Hepatocyte (in vitro differentiated cells): ENCODE measurements around the gene LDLRAD3. TPM values are rescaled to one million over a fixed set of nuclear protein-coding genes. Genes with fewer than 3 reads are reported as not detected.

Experiments used
- DNase-seq: peaks from one replicate; pipeline ENCODE4 v3.0.0-alpha.2; 2016; ENCODE audit warnings: low spot score
- H2AFZ ChIP-seq: fragments of 200-600 bp; sonication (generic); 2 replicates; pipeline ENCODE4 v1.6.0; 2016; ENCODE audit warnings: antibody characterized with exemption, mild to moderate bottlenecking
- H3K27ac ChIP-seq: fragments of 200-600 bp; sonication (generic); 2 replicates; pipeline ENCODE4 v1.5.1; 2016; ENCODE audit warnings: mild to moderate bottlenecking
- H3K27me3 ChIP-seq: fragments of 200-600 bp; sonication (generic); 2 replicates; pipeline ENCODE4 v1.6.1; 2016
- H3K36me3 ChIP-seq: fragments of 200-600 bp; sonication (generic); replicated peaks from 2 replicates; pipeline ENCODE4 v1.5.1; 2016; ENCODE audit warnings: low read depth; ENCODE audit not compliant: insufficient read depth
- H3K4me1 ChIP-seq: fragments of 200-600 bp; sonication (generic); 2 replicates; pipeline ENCODE4 v1.5.1; 2016; ENCODE audit warnings: mild to moderate bottlenecking, moderate library complexity; ENCODE audit not compliant: insufficient read depth
- H3K4me2 ChIP-seq: fragments of 200-600 bp; sonication (generic); 2 replicates; pipeline ENCODE4 v1.6.0; 2016
- H3K4me3 ChIP-seq: fragments of 200-600 bp; sonication (generic); 2 replicates; pipeline ENCODE4 v1.5.1; 2016; ENCODE audit warnings: mild to moderate bottlenecking
- H3K79me2 ChIP-seq: fragments of 200-600 bp; sonication (generic); 2 replicates; pipeline ENCODE4 v1.6.0; 2017; ENCODE audit warnings: mild to moderate bottlenecking
- H3K9me2 ChIP-seq: fragments of 200-600 bp; sonication (generic); replicated peaks from 2 replicates; pipeline ENCODE4 v1.6.0; 2017; ENCODE audit warnings: mild to moderate bottlenecking; ENCODE audit not compliant: insufficient read depth
- H3K9me3 ChIP-seq: fragments of 200-600 bp; sonication (generic); 2 replicates; pipeline ENCODE4 v1.5.1; 2016; ENCODE audit warnings: low read depth, mild to moderate bottlenecking
- H4K20me1 ChIP-seq: fragments of 200-600 bp; sonication (generic); 2 replicates; pipeline ENCODE4 v1.6.0; 2016; ENCODE audit warnings: mild to moderate bottlenecking; ENCODE audit not compliant: insufficient read depth, poor library complexity, severe bottlenecking
- CTCF ChIP-seq: fragments of 200-600 bp; sonication (generic); IDR thresholded peaks from 2 replicates; pipeline ENCODE4 v1.5.1; 2016; ENCODE audit warnings: antibody characterized with exemption, mild to moderate bottlenecking; ENCODE audit not compliant: poor library complexity
- EZH2 ChIP-seq: fragments of 200-600 bp; sonication (generic); IDR thresholded peaks from 2 replicates; pipeline ENCODE4 v1.6.1; 2016; ENCODE audit warnings: antibody characterized with exemption, mild to moderate bottlenecking, borderline replicate concordance
- EZH2phosphoT487 ChIP-seq: fragments of 200-600 bp; sonication (generic); IDR thresholded peaks from one replicate; pipeline ENCODE4 v1.6.1; 2018; ENCODE audit warnings: antibody characterized with exemption, mild to moderate bottlenecking, low read depth, moderate library complexity; ENCODE audit not compliant: unreplicated experiment, severe bottlenecking
- WGBS: methylation state at CpG from one replicate; pipeline ENCODE4 v1.1.6; 2016; ENCODE audit warnings: low lambda C conversion rate; ENCODE audit errors: missing lambda C conversion rate; 5-methylcytosine and 5-hydroxymethylcytosine counted together
- polyA plus RNA-seq: library from polyadenylated mRNA; unstranded; fragments of >200 nt; fragmentation: Nextera tagmentation; extraction: Ambion mirVana; gene quantifications from 2 replicates; pipeline ENCODE4 v1.2.1, GENCODE V29; 2016
- total RNA-seq: library from RNA; depleted of rRNA; stranded (reverse); fragments of >200 nt; gene quantifications from 2 replicates; pipeline ENCODE4 v1.2.3, GENCODE V29; 2014

LDLRAD3 gene
- total and polyA plus RNA-seq, 2 experiments from 2014 or later = 12.2 TPM

DNA sequence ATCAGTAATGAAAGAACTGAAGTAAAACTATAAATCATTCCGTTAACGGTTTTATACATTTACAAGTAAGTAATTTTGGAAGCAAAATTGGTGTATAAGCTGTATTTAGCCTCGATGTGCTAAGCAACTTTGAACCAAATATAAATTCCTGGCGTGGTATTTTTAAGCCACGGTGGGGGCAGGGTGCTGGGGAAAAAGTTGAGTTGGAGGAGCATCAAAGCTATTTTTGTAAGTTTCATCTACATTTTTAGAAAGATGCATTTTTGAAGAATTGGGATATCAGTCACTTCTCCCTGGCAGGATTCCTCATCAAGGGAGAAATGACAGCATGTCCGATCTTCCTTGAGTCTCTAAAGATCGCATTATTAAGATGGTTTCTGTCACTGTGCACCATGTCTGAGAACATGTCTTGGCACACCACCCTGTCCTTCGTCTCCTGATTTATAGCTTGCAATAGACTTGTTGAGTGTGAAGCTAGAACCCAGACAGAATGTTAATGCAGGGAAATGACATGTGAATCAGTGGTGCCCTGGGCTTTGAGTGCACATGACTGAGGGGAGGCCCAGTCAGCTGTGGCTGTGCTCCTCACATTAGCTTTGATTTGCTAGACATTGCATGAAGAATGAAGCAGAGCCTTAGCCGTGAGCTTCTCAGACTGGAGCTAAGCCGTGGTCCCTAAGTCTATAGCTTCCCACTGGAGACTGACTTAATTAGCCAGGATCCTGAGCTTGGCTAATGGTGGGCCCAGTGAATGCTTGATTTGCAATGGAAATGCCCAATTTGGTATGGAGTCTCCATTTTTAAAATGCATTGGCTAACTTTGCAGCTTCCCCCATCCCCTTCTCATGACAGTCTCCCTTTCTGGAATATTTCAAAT lies 218.4 kb downstream of the LDLRAD3 start:
- Histone ChIP-seq H3K27me3 (no peaks in the 10 kb centered on the region), H4K20me1 (no peaks in the 10 kb centered on the region), H3K9me2 (no peaks in the 10 kb centered on the region), H3K36me3 (no peaks in the 10 kb centered on the region), H2AFZ (no peak overlapping the region), H3K4me2 (no peak overlapping the region), H3K4me3 (no peak overlapping the region), H3K4me1 (peaks cover 17% of the 10 kb centered on the region), H3K79me2 (no peaks in the 10 kb centered on the region), H3K27ac (no peak overlapping the region), H3K9me3 (no peaks in the 10 kb centered on the region)
- WGBS = 80% methylated on average over 10 of the region's 10 CpGs
- no peak for DNase-seq
- no peak for TF ChIP-seq EZH2phosphoT487
- no peak for TF ChIP-seq CTCF
- TF ChIP-seq EZH2 = no peak

DNA sequence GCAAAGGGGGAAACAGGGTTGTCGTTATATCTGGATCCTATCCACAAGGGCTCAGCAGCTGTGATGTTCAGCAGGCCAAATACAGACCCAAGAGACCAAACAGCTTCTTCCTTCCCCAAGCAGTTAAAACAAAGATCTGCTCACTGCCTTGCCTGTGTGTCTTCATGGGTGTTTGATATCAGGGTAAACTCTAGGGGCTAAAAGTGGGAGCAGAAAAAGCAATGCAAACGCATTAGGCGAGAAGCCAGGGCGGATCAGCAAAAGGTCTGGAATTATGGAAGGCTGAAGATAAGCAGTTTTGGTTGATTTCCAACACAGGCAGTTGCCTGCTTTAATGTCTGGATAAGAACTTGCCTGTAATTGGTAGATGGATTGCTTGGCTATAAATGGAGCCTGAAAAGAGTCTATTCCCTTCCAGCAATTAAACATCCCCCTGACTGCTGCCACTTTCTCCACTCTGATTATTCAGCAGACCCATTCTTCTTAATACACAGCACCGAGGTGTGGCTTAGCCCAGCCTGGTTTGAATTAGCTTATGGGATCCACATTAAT lies 219.1 kb downstream of the LDLRAD3 start:
- Histone ChIP-seq H3K4me2 (no peak overlapping the region), H3K9me3 (no peaks in the 10 kb centered on the region), H3K4me1 (peaks cover 17% of the 10 kb centered on the region), H3K27me3 (no peaks in the 10 kb centered on the region), H3K9me2 (no peaks in the 10 kb centered on the region), H3K36me3 (no peaks in the 10 kb centered on the region), H2AFZ (no peak overlapping the region), H3K79me2 (no peaks in the 10 kb centered on the region), H4K20me1 (no peaks in the 10 kb centered on the region), H3K27ac (no peak overlapping the region), H3K4me3 (no peak overlapping the region)
- DNase-seq = no peak
- TF ChIP-seq EZH2phosphoT487 (no peak), EZH2 (no peak), CTCF (no peak)
- WGBS = 60% methylated on average over 5 of the region's 5 CpGs

DNA sequence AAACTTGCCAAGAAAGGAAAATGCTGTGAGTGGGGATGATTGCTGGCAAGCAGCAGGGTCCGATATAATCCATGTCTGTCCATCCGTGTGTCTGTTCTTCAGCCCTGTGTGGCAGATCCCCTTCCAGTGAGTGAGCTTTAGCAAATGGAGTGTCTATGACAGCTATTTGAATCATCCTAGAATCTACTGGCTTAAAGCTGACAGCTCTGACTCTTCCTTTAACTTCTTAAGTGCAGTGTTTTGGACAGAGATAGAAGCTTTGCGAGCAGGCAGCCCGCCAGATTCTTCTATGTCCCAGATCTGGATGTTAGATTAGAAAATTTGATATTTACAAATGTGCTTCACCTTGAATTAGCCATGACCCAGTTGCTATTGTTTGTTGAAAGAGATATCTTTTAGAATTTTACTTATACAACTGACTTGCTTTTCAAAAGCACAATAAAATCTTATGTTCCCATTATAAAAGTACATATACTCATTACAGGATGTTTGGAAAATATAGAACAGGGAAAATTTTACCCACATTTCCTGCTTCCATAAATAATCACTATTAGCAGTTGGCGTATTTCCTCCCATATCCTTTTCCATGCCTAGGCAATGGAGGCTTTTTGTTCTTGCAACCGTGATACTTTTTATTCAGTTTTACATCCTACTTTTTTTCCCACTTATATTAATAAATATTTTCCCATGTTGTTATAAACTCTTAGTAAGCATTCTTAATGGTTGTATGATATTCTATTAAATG lies 220.8 kb downstream of the LDLRAD3 start:
- TF ChIP-seq EZH2 = no peak
- WGBS = 64% methylated on average over 6 of the region's 6 CpGs
- Histone ChIP-seq H3K27me3 (no peaks in the 10 kb centered on the region), H3K9me2 (no peaks in the 10 kb centered on the region), H3K9me3 (no peaks in the 10 kb centered on the region), H3K4me3 (no peak overlapping the region), H2AFZ (no peak overlapping the region), H3K4me2 (peak overlapping the region; percentile 22), H3K27ac (no peak overlapping the region), H3K36me3 (no peaks in the 10 kb centered on the region), H4K20me1 (no peaks in the 10 kb centered on the region), H3K4me1 (peaks cover 17% of the 10 kb centered on the region), H3K79me2 (no peaks in the 10 kb centered on the region)
- DNase-seq = no peak
